DND-41 (cell line): ENCODE measurements around the gene PSPC1.

Experiments
- CTCF ChIP-seq: IDR thresholded peaks from 2 replicates; pipeline ENCODE4 v1.5.1; 2012; ENCODE audit warnings: borderline replicate concordance, low read length, moderate library complexity, mild to moderate bottlenecking; ENCODE audit not compliant: poor library complexity, severe bottlenecking; ENCODE audit errors: extremely low read depth
- EZH2 ChIP-seq: IDR thresholded peaks from 3 replicates; pipeline ENCODE4 v1.6.1; 2012; ENCODE audit warnings: borderline replicate concordance, low read depth, mild to moderate bottlenecking, moderate library complexity, low read length, inconsistent platforms; ENCODE audit not compliant: severe bottlenecking

GRCh38 chr13:19763618-19764017 is 19.1 kb downstream of the PSPC1 start:
- TF ChIP-seq CTCF (no peak), EZH2 (no peak)
